ENCODE data around the gene ADRA2C. TPM values are rescaled to one million over a fixed set of nuclear protein-coding genes. Genes with fewer than 3 reads are reported as not detected.

ADRA2C gene
- total and polyA plus RNA-seq, 2 of the 13 experiments (the other 11 are each of a cell fraction or from before 2014, with no cell fraction given) = 15.4 to 69.7 TPM

DNA sequence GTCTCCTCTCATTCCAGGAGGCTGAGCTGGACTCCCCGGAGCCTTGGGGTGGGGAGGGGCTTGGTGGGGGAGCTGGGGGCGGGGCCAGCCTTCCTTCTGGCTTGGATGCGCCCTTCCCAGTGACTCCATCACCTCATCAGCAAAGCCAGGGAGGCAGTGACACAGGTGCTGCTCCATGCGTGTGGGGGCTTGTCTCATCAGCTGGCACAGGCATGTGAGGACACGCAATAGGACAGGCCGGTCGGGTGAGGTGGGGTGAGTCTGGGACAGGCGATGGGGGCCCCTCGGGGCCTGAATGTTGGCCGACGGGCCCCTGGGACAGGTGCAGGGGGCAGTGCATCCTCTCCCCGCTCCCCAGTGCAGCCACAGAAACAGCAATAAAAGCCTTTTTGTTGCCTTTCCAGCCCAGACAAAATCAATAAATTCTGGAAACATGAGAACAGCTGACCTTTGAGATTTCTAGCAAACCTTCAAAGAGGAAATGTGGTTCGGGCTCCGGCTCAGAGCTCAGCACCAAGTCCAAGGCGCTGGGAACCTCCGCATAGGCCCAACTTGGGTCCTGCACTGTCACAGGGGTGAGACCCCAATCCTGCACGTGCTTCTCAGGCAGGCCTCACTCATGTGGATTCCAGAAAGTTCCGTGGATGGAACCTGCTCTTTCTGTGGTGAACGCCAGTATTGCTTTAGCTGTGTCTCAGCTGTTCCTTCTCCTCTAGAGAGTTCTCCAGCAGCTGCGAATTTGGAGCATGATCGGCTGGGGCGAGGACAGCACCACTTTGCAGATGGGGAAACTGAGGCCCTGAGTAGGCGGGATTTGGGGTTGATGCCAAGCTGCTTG is 18.5 kb downstream of the ADRA2C start (continued):
- TF ChIP-seq RNF219 (CRISPR knock-in tag; IDR thresholded peaks at IDR 0.05) (no peak), TCF12 (IDR thresholded peaks at IDR 0.05) (no peak), TCF12 (CRISPR knock-in tag; IDR thresholded peaks at IDR 0.05) (peak; percentile 71; the same call in 1 of the 2 replicates), IRF2 (CRISPR knock-in tag; IDR thresholded peaks at IDR 0.05) (peak; percentile 55), HHEX (CRISPR knock-in tag; IDR thresholded peaks at IDR 0.05) (no peak), TCF7L2 (IDR thresholded peaks at IDR 0.05; ENCODE audit: low read depth, low read length) (peak; percentile 43; the same call in 1 of the 2 replicates), CEBPG (CRISPR knock-in tag; IDR thresholded peaks at IDR 0.05) (peak; percentile 39), ZNF431 (CRISPR knock-in tag; IDR thresholded peaks at IDR 0.05; ENCODE audit: borderline replicate concordance, low read depth) (peak; percentile 92), ZNF441 (CRISPR knock-in tag; IDR thresholded peaks at IDR 0.05; ENCODE audit: borderline replicate concordance) (peak; percentile 77; the same call in 1 of the 2 replicates), ZNF616 (CRISPR knock-in tag; IDR thresholded peaks at IDR 0.05; ENCODE audit: low read depth) (no peak), ONECUT2 (CRISPR knock-in tag; IDR thresholded peaks at IDR 0.05) (peak; percentile 100), CAMTA2 (CRISPR knock-in tag; IDR thresholded peaks at IDR 0.05; ENCODE audit: borderline replicate concordance) (no peak), PTBP1 (IDR thresholded peaks at IDR 0.05; ENCODE audit: low read depth, low read length, poor library complexity, severe bottlenecking) (no peak), ZNF780A (CRISPR knock-in tag; IDR thresholded peaks at IDR 0.05) (0 out of 2 replicates have a peak, but pooled peaks have one; percentile 46), THYN1 (CRISPR knock-in tag; IDR thresholded peaks at IDR 0.05; ENCODE audit: borderline replicate concordance, low read depth) (no peak), SATB2 (CRISPR knock-in tag; IDR thresholded peaks at IDR 0.05) (peak; percentile 90; the same call in 1 of the 2 replicates), ZNF672 (CRISPR knock-in tag; IDR thresholded peaks at IDR 0.05) (peak; percentile 72; the same call in 1 of the 2 replicates), SNAPC5 (CRISPR knock-in tag; IDR thresholded peaks at IDR 0.05; ENCODE audit: borderline replicate concordance) (no peak), ZNF556 (CRISPR knock-in tag; IDR thresholded peaks at IDR 0.05; ENCODE audit: borderline replicate concordance) (no peak; the same call in 1 of the 2 replicates), SMAD9 (CRISPR knock-in tag; IDR thresholded peaks at IDR 0.05) (no peak)
- TF ChIP-seq, protein P1, sequence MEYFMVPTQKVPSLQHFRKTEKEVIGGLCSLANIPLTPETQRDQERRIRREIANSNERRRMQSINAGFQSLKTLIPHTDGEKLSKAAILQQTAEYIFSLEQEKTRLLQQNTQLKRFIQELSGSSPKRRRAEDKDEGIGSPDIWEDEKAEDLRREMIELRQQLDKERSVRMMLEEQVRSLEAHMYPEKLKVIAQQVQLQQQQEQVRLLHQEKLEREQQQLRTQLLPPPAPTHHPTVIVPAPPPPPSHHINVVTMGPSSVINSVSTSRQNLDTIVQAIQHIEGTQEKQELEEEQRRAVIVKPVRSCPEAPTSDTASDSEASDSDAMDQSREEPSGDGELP (IDR thresholded peaks at IDR 0.05; ENCODE audit: borderline replicate concordance, low read depth) = peak; percentile 93
- TF ChIP-seq, protein P2, sequence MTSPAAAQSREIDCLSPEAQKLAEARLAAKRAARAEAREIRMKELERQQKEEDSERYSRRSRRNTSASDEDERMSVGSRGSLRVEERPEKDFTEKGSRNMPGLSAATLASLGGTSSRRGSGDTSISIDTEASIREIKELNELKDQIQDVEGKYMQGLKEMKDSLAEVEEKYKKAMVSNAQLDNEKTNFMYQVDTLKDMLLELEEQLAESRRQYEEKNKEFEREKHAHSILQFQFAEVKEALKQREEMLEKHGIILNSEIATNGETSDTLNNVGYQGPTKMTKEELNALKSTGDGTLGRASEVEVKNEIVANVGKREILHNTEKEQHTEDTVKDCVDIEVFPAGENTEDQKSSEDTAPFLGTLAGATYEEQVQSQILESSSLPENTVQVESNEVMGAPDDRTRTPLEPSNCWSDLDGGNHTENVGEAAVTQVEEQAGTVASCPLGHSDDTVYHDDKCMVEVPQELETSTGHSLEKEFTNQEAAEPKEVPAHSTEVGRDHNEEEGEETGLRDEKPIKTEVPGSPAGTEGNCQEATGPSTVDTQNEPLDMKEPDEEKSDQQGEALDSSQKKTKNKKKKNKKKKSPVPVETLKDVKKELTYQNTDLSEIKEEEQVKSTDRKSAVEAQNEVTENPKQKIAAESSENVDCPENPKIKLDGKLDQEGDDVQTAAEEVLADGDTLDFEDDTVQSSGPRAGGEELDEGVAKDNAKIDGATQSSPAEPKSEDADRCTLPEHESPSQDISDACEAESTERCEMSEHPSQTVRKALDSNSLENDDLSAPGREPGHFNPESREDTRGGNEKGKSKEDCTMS (CRISPR knock-in tag; conservative IDR thresholded peaks at IDR 0.05) = no peak

Measured in HepG2 (cell line).